HG03280 (cell line): ENCODE measurements around the gene PXN.
"Not testable (repeated sequence)": the region's sequence is repeated elsewhere in the genome, so short reads cannot be mapped to it uniquely, and the experiment has no call there.

Experiments
- ATAC-seq: cut with Tn5 transposase; IDR thresholded peaks from one replicate; pipeline ENCODE4 v1.9.1; 2021; ENCODE audit warnings: mild to moderate bottlenecking, moderate library complexity; ENCODE audit not compliant: unreplicated experiment

Gene PXN

GRCh38 chr12:120227233-120228040 is 38.1 kb downstream of the PXN start:
- no peak for ATAC-seq

- no peak for ATAC-seq
Measured at GRCh38 chr12:120225852-120226640, 39.5 kb downstream of the PXN start.

GRCh38 chr12:120225200-120225558 is 40.4 kb downstream of the PXN start:
- no peak for ATAC-seq

- no peak for ATAC-seq
Measured at GRCh38 chr12:120224304-120225199, 41.0 kb downstream of the PXN start.

GRCh38 chr12:120223458-120224303 is 41.8 kb downstream of the PXN start:
- ATAC-seq = no peak

- no peak for ATAC-seq
Measured at GRCh38 chr12:120222288-120222832, 43.2 kb downstream of the PXN start.

- ATAC-seq = no peak
Measured at GRCh38 chr12:120221576-120221900, 44.0 kb downstream of the PXN start.

- no peak for ATAC-seq
Measured at GRCh38 chr12:120220838-120221575, 44.5 kb downstream of the PXN start.

GRCh38 chr12:120218680-120219606 is 46.6 kb downstream of the PXN start:
- ATAC-seq = no peak

- ATAC-seq = no peak
Measured at GRCh38 chr12:120216742-120217605, 48.6 kb downstream of the PXN start.

- ATAC-seq = no peak
Measured at GRCh38 chr12:120215766-120216735, 49.5 kb downstream of the PXN start.

- ATAC-seq = no peak
Measured at GRCh38 chr12:120215357-120215735, 50.2 kb downstream of the PXN start.

GRCh38 chr12:120214626-120215356 is 50.7 kb downstream of the PXN start:
- ATAC-seq = no peak

- no peak for ATAC-seq
Measured at GRCh38 chr12:120213758-120214157, 51.8 kb downstream of the PXN start.

- not testable (repeated sequence) for ATAC-seq
Measured at GRCh38 chr12:120213182-120213581, 52.3 kb downstream of the PXN start.

GRCh38 chr12:120212301-120212700 is 53.2 kb downstream of the PXN start:
- no peak for ATAC-seq
